Panc1 (cell line): Measurements from ENCODE around the gene ADAMTS2.

ENCODE experiments used
- CTCF ChIP-seq: fragments of 450-650 bp; IDR thresholded peaks from 2 replicates; pipeline ENCODE4 v1.5.1; 2017; ENCODE audit warnings: mild to moderate bottlenecking
- SIN3A ChIP-seq: IDR thresholded peaks from 2 replicates; pipeline ENCODE4 v1.6.1; 2012; ENCODE audit warnings: low read depth, mild to moderate bottlenecking, low read length, moderate library complexity, borderline replicate concordance; ENCODE audit not compliant: insufficient read depth

- no peak for TF ChIP-seq CTCF
- TF ChIP-seq SIN3A, result no peak
Measured at GRCh38 chr5:179238628-179238970, 106.7 kb downstream of the ADAMTS2 start.
